Measurements from ENCODE around the gene INPP4A. TPM values are rescaled to one million over a fixed set of nuclear protein-coding genes. Genes with fewer than 3 reads are reported as not detected.

Gene INPP4A
- total and polyA plus RNA-seq, 10 of the 15 experiments (the other 5 are each of a cell fraction or from before 2014, with no cell fraction given), result 4.7 to 62.3 (median 36.9) TPM

DNA sequence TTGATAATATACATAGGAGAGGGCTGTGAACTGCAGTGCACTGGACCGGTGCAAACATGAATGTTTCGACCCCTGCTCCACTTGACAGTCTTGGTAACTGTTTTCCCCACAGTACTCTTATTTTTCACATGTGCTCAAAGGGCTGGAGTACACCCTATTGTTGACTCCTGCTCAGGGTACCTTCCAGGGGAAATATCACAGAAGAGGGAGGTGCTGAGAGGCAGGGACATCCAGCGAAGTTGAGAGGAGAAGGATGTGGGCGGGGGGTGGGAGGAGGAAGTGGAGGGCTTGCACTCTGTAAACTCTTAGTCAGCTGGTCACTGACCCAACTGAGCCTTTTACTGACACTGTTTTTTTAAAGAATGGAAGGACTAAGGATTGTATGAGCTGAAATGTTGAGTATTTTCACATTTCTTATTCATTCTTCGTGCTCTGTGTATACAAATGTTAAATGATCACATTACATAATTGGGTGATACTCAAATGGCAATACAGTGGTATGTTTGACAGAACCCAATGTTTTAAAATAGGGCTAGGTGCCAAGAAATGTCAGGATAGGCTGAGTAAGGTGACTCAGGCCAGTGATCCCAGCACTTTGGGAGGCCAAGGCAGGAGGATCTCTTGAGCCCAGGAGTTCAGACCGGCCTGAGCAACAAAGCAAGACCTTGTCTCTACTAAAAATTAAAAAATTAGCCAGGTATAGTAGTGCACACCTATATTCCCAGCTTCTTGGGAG is 10.0 kb downstream of the INPP4A start (continued):
- TF ChIP-seq EP300 (IDR thresholded peaks at IDR 0.05; ENCODE audit: borderline replicate concordance in 1 of 2, control insufficient read depth in 1 of 2, low read depth in 2 of 2, low read length in 2 of 2) (0 out of 4 replicates have a peak, but pooled peaks of 1 of the 2 experiments have one; percentile 17), NR2F1 (conservative IDR thresholded peaks at IDR 0.05) (peak; percentile 45; the same call in 1 of the 2 replicates), ATF7 (IDR thresholded peaks at IDR 0.05; ENCODE audit: low read depth) (0 out of 2 replicates have a peak, but pooled peaks have one; percentile 35)

DNA sequence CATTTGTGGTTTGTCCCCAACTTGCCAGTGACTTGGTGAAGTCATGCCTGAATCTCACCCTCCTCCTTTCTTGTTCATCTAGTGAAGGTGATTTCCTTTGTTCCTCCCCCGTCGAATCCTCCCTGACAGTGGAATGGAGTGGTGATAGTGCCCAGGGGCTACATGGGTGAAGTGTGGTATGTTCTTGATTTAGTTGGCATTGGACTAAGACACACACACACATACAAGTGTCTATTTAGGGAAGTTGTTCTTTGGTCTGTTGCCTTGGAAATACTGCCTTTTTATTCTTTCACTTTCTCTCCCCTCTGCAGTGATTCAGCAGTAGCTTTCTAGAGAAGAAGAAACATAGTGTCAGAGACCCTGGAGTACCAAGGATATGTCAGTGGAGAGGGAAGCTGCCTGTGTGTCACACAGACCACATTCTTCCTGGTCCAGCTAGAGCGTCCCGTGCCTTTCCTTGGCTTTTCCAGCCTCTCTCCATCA is 10.9 kb downstream of the INPP4A start:
- SMC1A ChIA-PET (ENCODE audit: uncharacterized antibody, unreplicated experiment), result interaction anchor here (0.8 to 28.2 kb wide), 7 partner anchors 4 to 49 kb away, joined by 3 to 816 read pairs (median 3); partner anchors contain the start of gene INPP4A
- DNase-seq (ENCODE audit: low read depth, low spot score) (peak; percentile 68), FAIRE-seq (peak; percentile 73), ATAC-seq (peak; percentile 53)
- Histone ChIP-seq H2AFZ (ENCODE audit: control insufficient read depth, low read depth, low read length) (peak overlapping the region; percentile 16; the same call in 1 of the 2 replicates), H3K36me3 (ENCODE audit: control insufficient read depth in 2 of 2, insufficient read depth in 2 of 2, low read length in 1 of 2) (peaks cover 6 to 26% of the 10 kb centered on the region in 2 experiments; a peak in 3 of 4 replicates), H3K9ac (ENCODE audit: control insufficient read depth, insufficient read depth, low read length) (peak overlapping the region; percentile 66), H3K4me3 (peak overlapping the region; percentile 58; the same call in 1 of the 2 replicates), H3K9me3 (replicated peaks; ENCODE audit: control insufficient read depth, insufficient read depth, low read length) (no peaks in the 10 kb centered on the region), H3K27ac (ENCODE audit: control insufficient read depth, insufficient read depth) (peak overlapping the region; percentile 77), H3K79me2 (ENCODE audit: control insufficient read depth, insufficient read depth, low read length) (peaks cover 94% of the 10 kb centered on the region), H4K20me1 (ENCODE audit: control insufficient read depth, insufficient read depth) (no peaks in the 10 kb centered on the region; the same call in 1 of the 2 replicates), H3K4me1 (ENCODE audit: control insufficient read depth, insufficient read depth, low read length) (peaks cover 82% of the 10 kb centered on the region), H3K27me3 (replicated peaks in 1 of 2; ENCODE audit: control insufficient read depth in 2 of 2, insufficient read depth in 2 of 2, low read length in 1 of 2) (no peaks in the 10 kb centered on the region), H3K4me2 (ENCODE audit: control insufficient read depth, insufficient read depth) (peak overlapping the region; percentile 65)
- in situ Hi-C loops (cut with MboI), result no loop called here
- CTCF ChIA-PET, result interaction anchor here (0.7 to 5.3 kb wide), 10 partner anchors 8 to 68 kb away, joined by 3 to 32 read pairs (median 6); no protein-coding TSS in a partner anchor
- BruUV-seq (replicated peaks), result TSS peak; percentile 5
- POLR2A ChIA-PET, result interaction anchor here (3.1 to 27.0 kb wide), 3 partner anchors 9 to 26 kb away, joined by 22 to 545 read pairs (median 271); no protein-coding TSS in a partner anchor
- intact Hi-C loops (cut with micrococcal nuclease; ENCODE audit: unreplicated experiment), result loop anchor here (2.0 kb wide), 1 partner anchor 43 kb away; no protein-coding TSS in a partner anchor
- WGBS (ENCODE audit: insufficient coverage, insufficient replicate concordance, low lambda C conversion rate, missing lambda C conversion rate), result 3% methylated on average over 4 of the region's 4 CpGs
- RAD21 ChIA-PET (ENCODE audit: unreplicated experiment), result interaction anchor here (0.6 to 13.1 kb wide), 8 partner anchors 9 to 60 kb away, joined by 3 to 199 read pairs (median 5); no protein-coding TSS in a partner anchor
- TF ChIP-seq, protein P1, sequence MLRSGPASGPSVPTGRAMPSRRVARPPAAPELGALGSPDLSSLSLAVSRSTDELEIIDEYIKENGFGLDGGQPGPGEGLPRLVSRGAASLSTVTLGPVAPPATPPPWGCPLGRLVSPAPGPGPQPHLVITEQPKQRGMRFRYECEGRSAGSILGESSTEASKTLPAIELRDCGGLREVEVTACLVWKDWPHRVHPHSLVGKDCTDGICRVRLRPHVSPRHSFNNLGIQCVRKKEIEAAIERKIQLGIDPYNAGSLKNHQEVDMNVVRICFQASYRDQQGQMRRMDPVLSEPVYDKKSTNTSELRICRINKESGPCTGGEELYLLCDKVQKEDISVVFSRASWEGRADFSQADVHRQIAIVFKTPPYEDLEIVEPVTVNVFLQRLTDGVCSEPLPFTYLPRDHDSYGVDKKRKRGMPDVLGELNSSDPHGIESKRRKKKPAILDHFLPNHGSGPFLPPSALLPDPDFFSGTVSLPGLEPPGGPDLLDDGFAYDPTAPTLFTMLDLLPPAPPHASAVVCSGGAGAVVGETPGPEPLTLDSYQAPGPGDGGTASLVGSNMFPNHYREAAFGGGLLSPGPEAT (IDR thresholded peaks at IDR 0.05; ENCODE audit: low read depth), result peak; percentile 60; the same call in 1 of the 2 replicates
- TF ChIP-seq PAX8 (IDR thresholded peaks at IDR 0.05) (no peak), IRF4 (IDR thresholded peaks at IDR 0.05; ENCODE audit: low read depth, low read length) (0 out of 2 replicates have a peak, but pooled peaks have one; percentile 33), POLR2A (IDR thresholded peaks at IDR 0.05; ENCODE audit: low read depth, low read length) (0 out of 2 replicates have a peak, but pooled peaks have one; percentile 35), MTA2 (IDR thresholded peaks at IDR 0.05; ENCODE audit: low read depth) (0 out of 2 replicates have a peak, but pooled peaks have one; percentile 51), POU2F2 (IDR thresholded peaks at IDR 0.05; ENCODE audit: borderline replicate concordance, low read depth, low read length) (0 out of 3 replicates have a peak, but pooled peaks have one; percentile 22), PML (IDR thresholded peaks at IDR 0.05; ENCODE audit: low read length) (no peak), POLR2AphosphoS5 (IDR thresholded peaks at IDR 0.05; ENCODE audit: low read length) (peak; percentile 60; the same call in 1 of the 2 replicates), SIN3A (IDR thresholded peaks at IDR 0.05; ENCODE audit: low read depth, low read length) (0 out of 2 replicates have a peak, but pooled peaks have one; percentile 35), MXI1 (IDR thresholded peaks at IDR 0.05; ENCODE audit: low read depth, low read length) (0 out of 2 replicates have a peak, but pooled peaks have one; percentile 41), BCL11A (IDR thresholded peaks at IDR 0.05; ENCODE audit: low read depth, low read length) (no peak), RAD51 (IDR thresholded peaks at IDR 0.05) (no peak), IKZF2 (IDR thresholded peaks at IDR 0.05) (peak; percentile 76 to 77; a peak in 3 of 4 replicates), JUNB (IDR thresholded peaks at IDR 0.05) (no peak; the same call in 1 of the 2 replicates), JUND (IDR thresholded peaks at IDR 0.05; ENCODE audit: low read depth, low read length) (no peak), EED (IDR thresholded peaks at IDR 0.05; ENCODE audit: low read depth) (peak; percentile 73)
- TF ChIP-seq, protein P2, sequence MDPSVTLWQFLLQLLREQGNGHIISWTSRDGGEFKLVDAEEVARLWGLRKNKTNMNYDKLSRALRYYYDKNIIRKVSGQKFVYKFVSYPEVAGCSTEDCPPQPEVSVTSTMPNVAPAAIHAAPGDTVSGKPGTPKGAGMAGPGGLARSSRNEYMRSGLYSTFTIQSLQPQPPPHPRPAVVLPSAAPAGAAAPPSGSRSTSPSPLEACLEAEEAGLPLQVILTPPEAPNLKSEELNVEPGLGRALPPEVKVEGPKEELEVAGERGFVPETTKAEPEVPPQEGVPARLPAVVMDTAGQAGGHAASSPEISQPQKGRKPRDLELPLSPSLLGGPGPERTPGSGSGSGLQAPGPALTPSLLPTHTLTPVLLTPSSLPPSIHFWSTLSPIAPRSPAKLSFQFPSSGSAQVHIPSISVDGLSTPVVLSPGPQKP (IDR thresholded peaks at IDR 0.05; ENCODE audit: low read depth, low read length), result no peak

Data from GM12878 (cell line).